Naive thymus-derived CD8-positive, alpha-beta T cell (primary cell): Measurements from ENCODE around the gene CCDC51. TPM values are rescaled to one million over a fixed set of nuclear protein-coding genes. Genes with fewer than 3 reads are reported as not detected.
A peak's percentile ranks its signal among the peaks of the same experiment; 100 is the strongest.

Experiments used
- ATAC-seq, 2 donors: fragments of 150-1000 bp; cut with Tn5 transposase in 1 of 2; sonication (Bioruptor Pico), chemical (Tn5 transposase) in 1 of 2; 1 replicate in 1 of 2; 2 replicates in 1 of 2; pipeline ENCODE4 v1.10.0; 2021; ENCODE audit warnings: mild to moderate bottlenecking in 2 of 2, moderate library complexity in 2 of 2
- POLR2A ChIA-PET: fragments of 350-600 bp; sonication (Branson Sonifier 250); formaldehyde crosslinking; loops from one replicate; lab custom pipeline; 2021; ENCODE audit warnings: antibody characterized with exemption; lab: Charles Lee
- DNase-seq, 10 donors: peaks; one replicate each; pipeline versions ENCODE4 v3.0.0 to v3.0.0-alpha.2; 2020 to 2022
- H3K27ac Mint-ChIP-seq, 10 donors: one replicate each; pipeline ENCODE4 v1.8.0; 2020 to 2022; ENCODE audit warnings: mild to moderate bottlenecking in 10 of 10, mixed read lengths in 10 of 10, moderate library complexity in 4 of 10, inconsistent platforms in 1 of 10
- H3K27me3 Mint-ChIP-seq, 5 donors: one replicate each; pipeline ENCODE4 v1.8.0; 2021 to 2022; ENCODE audit warnings: mixed read lengths in 5 of 5
- H3K36me3 Mint-ChIP-seq, 3 donors: one replicate each; pipeline ENCODE4 v1.8.0; 2020 to 2022; ENCODE audit warnings: mixed read lengths in 3 of 3, mild to moderate bottlenecking in 2 of 3, inconsistent platforms in 1 of 3
- H3K4me1 Mint-ChIP-seq, 4 donors: one replicate each; pipeline ENCODE4 v1.8.0; 2021 to 2022; ENCODE audit warnings: mixed read lengths in 4 of 4
- H3K4me3 Mint-ChIP-seq, 10 donors: one replicate each; pipeline ENCODE4 v1.8.0; 2020 to 2022; ENCODE audit warnings: mild to moderate bottlenecking in 10 of 10, mixed read lengths in 10 of 10, moderate library complexity in 6 of 10, inconsistent platforms in 1 of 10
- H3K9me3 Mint-ChIP-seq, 9 donors: one replicate each; pipeline ENCODE4 v1.8.0; 2020 to 2022; ENCODE audit warnings: mixed read lengths in 9 of 9, mild to moderate bottlenecking in 3 of 9, inconsistent platforms in 1 of 9, moderate library complexity in 1 of 9
- polyA plus RNA-seq, 3 donors: library from polyadenylated mRNA; unstranded; fragments of 300-500 nt; fragmentation: Illumina TruSeq; gene quantifications; one replicate each; pipeline ENCODE4 v1.2.3, GENCODE V29; 2021
- total RNA-seq, 8 experiments: library from RNA in 2 of 8; stranded (reverse) in 2 of 8; gene quantifications; one replicate each; pipeline ENCODE4 v1.2.3 and lab custom pipeline; 2021 to 2026

The CCDC51 gene
- total and polyA plus RNA-seq, 5 experiments from 2014 or later = 4.6 to 12.9 (median 8.6) TPM

DNA sequence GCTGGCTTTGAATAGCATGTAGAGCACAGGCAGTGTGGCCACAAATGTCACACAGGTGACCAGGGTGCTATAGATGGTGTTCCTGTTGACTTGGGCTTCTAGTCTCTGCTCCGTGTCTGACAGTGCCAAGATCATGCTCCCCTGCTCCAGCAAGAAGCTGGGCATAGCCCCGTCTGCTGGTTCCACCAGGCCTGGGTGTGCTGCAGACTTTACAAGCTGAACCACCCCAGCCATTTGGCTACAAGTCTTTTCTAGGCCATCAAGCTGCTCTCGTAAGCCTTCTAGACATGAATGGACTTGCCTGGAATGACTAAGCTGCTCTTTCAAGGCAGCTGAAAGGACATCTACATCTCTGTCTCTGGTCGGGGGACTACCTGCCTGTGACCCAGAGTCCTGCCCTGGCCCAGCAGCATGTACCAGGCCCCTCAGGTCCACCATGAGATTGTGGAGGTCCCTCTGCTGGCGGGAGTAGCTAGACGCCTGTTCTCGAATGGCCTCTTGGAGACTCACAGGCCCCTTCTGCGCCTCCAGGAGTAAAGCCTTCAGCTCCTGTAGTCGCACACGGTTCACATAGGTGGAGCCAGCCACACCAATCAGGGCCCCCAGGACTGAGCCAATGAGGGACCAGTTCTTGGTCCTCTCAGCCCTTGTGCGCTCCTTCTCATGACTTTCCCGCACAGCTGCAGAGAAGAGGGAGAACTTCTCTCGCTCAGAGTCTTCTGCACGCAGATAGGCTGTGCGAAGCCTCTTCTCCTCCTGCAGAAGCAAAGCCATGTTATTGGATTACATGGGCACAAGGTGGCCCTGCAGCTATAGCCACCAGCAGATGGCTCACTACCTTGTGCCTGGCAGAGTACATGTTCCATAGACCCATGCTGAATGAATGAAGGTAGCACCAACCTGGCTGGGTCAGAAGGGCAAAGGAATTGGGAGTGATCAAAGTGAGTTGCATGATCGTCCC, 7.2 kb downstream of the CCDC51 start:
- Mint-ChIP-seq H3K4me1 (peaks cover 6 to 22% (median 16%) of the 10 kb centered on the region in 4 donors), H3K36me3 (peaks cover 0 to 8% (median 1%) of the 10 kb centered on the region in 3 donors), H3K27me3 (peaks cover 0 to 2% (median 0%) of the 10 kb centered on the region in 5 donors), H3K4me3 (peak overlapping the region in 1 of 10 donors; percentile 50), H3K27ac (no peak overlapping the region), H3K9me3 (no peaks in the 10 kb centered on the region)
- no peak for ATAC-seq
- peak in 1 of 10 donors; percentile 41 for DNase-seq
- POLR2A ChIA-PET = no interaction called here

DNA sequence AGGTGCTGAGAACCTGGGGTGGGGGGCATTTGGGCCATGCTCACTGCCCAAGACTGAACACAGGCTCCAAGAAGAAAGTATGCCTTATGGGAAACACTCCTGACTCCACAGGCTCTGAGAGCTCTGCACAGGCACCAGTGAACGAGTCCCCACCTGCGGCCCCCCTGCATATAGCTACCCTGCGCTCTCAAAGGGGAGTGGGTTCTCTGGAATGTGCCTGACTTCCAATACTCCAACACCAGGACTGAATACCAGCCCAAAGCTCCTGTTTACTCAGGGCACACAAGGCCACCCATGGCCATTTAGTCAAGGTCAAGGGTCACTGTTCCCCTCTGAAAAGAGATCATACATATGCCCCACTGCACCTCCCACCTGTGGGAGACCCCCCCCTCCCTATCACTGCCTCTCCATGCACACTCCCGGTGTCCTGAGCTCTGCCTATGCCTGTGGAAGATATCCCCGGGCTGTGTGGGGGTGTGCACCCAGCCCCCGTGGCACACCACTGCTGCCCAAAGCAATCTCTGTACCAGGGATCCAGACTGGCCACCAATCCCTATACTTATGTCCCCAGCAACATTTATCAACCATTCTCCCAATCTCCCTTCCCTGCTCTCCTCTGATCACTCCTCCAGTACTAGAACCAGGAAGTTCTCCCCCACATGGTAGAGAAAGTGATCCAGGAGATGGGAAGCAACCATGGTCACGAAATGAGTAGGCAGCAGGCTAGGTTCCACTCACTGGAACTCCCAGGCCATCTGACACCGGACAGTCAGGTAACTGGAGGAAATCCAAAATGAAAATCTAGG, 8.5 kb downstream of the CCDC51 start:
- Mint-ChIP-seq H3K27ac (peak overlapping the region in 3 of 10 donors; percentile 35 to 62 (median 36)), H3K27me3 (peaks cover 0 to 2% (median 0%) of the 10 kb centered on the region in 5 donors), H3K36me3 (peaks cover 0 to 8% (median 1%) of the 10 kb centered on the region in 3 donors), H3K4me3 (peak overlapping the region; percentile 42 to 89 (median 84)), H3K4me1 (peaks cover 6 to 22% (median 15%) of the 10 kb centered on the region in 4 donors), H3K9me3 (no peaks in the 10 kb centered on the region)
- POLR2A ChIA-PET = interaction anchor here (0.9 to 2.7 kb wide), 2 partner anchors 8 to 12 kb away, joined by 5 to 13 read pairs; partner anchors contain the start of genes CCDC51 and TMA7
- DNase-seq (no peak), ATAC-seq (no peak)

DNA sequence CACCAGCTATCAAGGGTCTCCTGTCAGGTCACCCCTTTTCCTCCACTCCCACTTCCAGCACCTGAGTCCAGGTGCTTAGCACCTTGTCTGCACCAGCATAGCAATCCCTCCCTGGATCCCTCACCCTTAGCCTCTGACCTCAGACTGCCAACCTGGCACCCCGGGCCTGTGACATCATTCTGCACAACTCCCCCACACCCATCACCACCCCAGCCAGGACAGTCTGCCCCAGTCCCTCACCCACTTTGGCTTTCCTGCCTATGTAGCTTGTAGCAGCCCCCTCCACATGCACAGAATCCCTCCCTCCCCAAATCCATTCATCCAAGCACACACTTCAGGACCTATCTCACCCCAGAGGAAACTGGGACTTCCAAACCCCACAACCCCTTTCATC, 9.2 kb downstream of the CCDC51 start:
- peaks cover 6 to 22% (median 15%) of the 10 kb centered on the region in 4 donors for H3K4me1 Mint-ChIP-seq
- POLR2A ChIA-PET = interaction anchor here (0.5 to 2.7 kb wide), 4 partner anchors 9 to 124 kb away, joined by 3 to 13 read pairs (median 4); partner anchors contain the start of genes ATRIP, CCDC51 and TMA7
- H3K4me3 Mint-ChIP-seq = peak overlapping the region; percentile 72 to 89 (median 84)
- no peak for DNase-seq
- H3K9me3 Mint-ChIP-seq = no peaks in the 10 kb centered on the region
- peaks cover 0 to 2% (median 0%) of the 10 kb centered on the region in 5 donors for H3K27me3 Mint-ChIP-seq
- peaks cover 0 to 8% (median 1%) of the 10 kb centered on the region in 3 donors for H3K36me3 Mint-ChIP-seq
- peak overlapping the region in 3 of 10 donors; percentile 19 to 42 (median 35) for H3K27ac Mint-ChIP-seq
- ATAC-seq = no peak

DNA sequence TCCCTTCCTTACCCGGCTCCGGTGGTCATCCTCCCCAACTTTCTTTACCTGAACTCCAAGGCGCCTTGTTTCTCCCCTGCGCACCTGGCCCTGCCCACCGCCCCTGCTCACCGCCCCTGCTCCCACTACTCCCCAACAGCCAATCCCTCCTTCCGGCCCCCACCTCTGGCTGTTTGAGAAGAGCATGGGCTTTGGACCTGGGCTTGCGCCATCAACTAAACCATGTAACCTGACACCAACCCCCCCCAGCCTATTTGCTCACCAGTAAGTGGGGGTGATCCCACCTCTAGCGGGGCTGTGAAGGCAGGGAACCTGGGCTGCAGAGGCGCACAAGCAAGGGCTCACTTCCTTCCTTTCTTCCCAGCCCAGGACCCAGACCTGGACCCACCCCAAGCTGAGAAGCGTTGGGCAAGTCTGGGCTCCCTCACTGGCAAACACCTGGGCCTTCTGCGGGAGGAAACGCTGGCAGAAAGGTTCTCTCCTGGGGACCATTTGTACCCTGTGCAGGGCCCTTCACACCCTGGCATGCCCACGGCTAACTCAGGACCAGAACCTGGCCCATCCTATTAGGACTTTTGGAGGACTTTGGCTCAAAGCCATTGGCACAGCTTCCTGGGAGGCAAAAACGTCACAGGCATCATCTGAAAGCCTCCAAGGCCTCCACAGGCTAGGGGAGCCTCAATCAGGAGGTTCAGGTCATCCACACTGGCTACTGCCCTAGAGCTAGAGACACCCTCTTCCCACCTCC, 9.8 kb downstream of the CCDC51 start, which contains the start of gene PLXNB1:
PLXNB1 (minus strand) TSS at position 127 of the 748 bp plus-strand sequence. CDS start 5,475 bp downstream, outside the sequence.
- DNase-seq (peak in 3 of 10 donors; percentile 11 to 61 (median 17)), ATAC-seq (peak; percentile 23 to 31)
- POLR2A ChIA-PET = interaction anchor here (0.5 to 2.7 kb wide), 3 partner anchors 10 to 124 kb away, joined by 3 to 13 read pairs (median 3); partner anchors contain the start of genes ATRIP, CCDC51 and TMA7
- H3K36me3 Mint-ChIP-seq = peaks cover 0 to 8% (median 1%) of the 10 kb centered on the region in 3 donors
- peak within 1 kb of the TSS in 8 of 10 donors; percentile 19 to 88 (median 54) for H3K27ac Mint-ChIP-seq
- no peaks in the 10 kb centered on the region for H3K9me3 Mint-ChIP-seq
- H3K4me1 Mint-ChIP-seq = peaks cover 3 to 22% (median 14%) of the 10 kb centered on the region in 4 donors
- peak within 1 kb of the TSS; percentile 72 to 89 (median 84) for H3K4me3 Mint-ChIP-seq
- H3K27me3 Mint-ChIP-seq = peaks cover 0 to 2% (median 0%) of the 10 kb centered on the region in 5 donors

DNA sequence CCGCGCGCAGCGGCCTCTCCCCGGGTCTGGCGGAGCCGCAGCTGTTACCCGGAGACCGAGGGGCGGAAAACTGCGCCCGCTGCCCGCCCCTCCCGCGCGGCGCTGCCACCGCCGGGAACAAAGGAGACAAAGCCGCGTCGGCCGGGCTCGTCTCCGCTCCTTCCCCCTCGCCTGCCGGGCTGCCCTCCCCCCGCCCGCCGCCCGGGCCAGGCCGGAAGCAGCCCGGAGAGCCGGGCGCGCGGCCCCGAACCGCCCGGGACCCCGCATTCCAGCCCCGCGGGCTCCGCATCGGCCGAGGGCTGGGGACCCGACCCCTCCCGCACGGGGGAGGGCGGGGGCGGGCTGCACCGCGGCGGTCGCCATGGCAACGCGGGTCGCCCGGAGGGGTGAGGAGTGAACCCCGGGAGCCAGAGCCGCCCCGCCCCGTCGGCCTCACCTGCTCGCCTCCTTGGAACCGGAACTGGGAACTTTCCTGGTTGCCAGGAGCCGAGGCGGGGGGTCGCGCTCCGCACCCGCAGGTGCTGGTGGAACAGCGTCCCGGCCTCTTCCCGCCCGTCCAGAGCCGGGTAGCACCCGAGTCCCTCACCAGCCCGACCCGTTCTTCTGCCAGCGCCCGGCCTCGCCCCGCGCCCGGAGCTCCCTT, 10.5 kb downstream of the CCDC51 start:
- Mint-ChIP-seq H3K9me3 (no peaks in the 10 kb centered on the region), H3K36me3 (peaks cover 0 to 8% (median 1%) of the 10 kb centered on the region in 3 donors), H3K27ac (peak overlapping the region in 4 of 10 donors; percentile 19 to 88 (median 68)), H3K4me1 (peaks cover 3 to 17% (median 12%) of the 10 kb centered on the region in 4 donors), H3K4me3 (peak overlapping the region in 9 of 10 donors; percentile 77 to 89 (median 84)), H3K27me3 (peaks cover 0 to 2% (median 0%) of the 10 kb centered on the region in 5 donors)
- DNase-seq = peak; percentile 31 to 82 (median 60)
- POLR2A ChIA-PET = interaction anchor here (1.4 to 2.7 kb wide), 2 partner anchors 10 to 85 kb away, joined by 3 to 13 read pairs; partner anchors contain the start of genes CCDC51 and TMA7
- peak; percentile 73 to 80 for ATAC-seq

DNA sequence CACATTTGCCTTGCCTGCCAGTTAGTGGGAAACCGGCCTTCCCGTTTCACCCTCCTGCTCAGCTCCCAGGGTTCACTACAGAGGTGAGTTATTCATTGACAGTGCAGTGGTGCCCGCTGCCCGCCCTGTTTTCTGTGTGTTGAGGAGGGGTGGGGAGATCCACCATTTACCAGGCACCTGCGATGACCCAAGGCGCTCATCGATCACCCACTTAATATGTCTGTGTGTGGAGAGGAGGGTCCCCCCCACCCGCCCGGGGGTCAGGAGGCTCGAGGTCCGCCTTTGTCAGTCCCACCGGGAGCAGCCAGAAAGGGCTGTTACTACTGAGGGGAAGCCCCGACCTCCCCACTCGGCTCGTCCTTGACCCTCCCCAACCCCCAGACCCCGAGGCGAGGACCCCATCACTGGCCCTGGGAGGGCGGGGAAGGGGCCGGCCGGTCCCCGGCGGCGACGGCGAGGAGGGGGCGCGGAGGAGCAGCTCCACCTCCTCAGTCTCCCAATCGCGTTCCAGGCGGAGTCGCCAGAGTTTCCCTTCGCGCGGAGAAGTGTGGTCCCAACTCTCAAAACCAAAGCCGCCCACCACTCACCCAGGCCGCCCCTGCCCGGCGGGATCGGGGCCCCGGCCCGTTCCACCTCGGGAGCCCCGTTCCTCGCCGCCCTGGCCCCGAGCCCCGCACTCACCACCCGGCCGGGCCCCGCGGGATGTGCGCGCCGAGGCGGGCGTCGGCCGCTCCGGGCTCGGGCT, 11.2 kb downstream of the CCDC51 start:
- Mint-ChIP-seq H3K27me3 (peaks cover 0 to 2% (median 0%) of the 10 kb centered on the region in 5 donors), H3K9me3 (no peaks in the 10 kb centered on the region), H3K27ac (peak overlapping the region in 1 of 10 donors; percentile 61), H3K4me1 (peaks cover 3 to 13% (median 9%) of the 10 kb centered on the region in 4 donors), H3K4me3 (peak overlapping the region; percentile 47 to 88 (median 65)), H3K36me3 (peaks cover 0 to 2% (median 0%) of the 10 kb centered on the region in 3 donors)
- POLR2A ChIA-PET = interaction anchor here (1.4 kb wide), 1 partner anchor 86 kb away, joined by 3 read pairs; no protein-coding TSS in a partner anchor
- peak in 1 of 10 donors; percentile 55 for DNase-seq
- no peak for ATAC-seq

DNA sequence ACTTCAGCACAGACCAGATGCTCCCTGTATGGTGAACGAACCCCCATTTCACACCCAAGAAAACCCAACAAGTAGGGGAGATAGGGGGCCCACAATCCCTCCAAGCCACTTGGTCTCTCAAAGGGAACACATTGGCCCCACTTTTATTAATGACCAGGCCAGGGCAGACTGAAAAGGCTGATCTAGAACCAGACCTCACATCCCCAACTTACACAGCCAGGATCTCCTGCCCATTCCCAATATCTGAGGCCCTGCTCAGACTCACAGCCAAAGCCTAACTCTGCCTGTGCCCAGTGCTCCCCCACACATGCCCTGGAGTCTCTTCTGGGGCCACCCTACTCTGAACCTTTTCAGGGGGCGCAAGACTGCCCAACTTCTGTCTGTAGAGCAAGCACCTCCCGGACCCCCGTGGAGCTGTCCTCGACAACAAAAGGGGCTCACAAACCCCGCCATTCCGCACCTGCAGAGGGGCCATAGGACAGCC, 11.8 kb downstream of the CCDC51 start:
- POLR2A ChIA-PET = interaction anchor here (1.4 kb wide), 1 partner anchor 87 kb away, joined by 3 read pairs; no protein-coding TSS in a partner anchor
- peak overlapping the region in 4 of 10 donors; percentile 4 to 61 (median 48) for H3K27ac Mint-ChIP-seq

DNA sequence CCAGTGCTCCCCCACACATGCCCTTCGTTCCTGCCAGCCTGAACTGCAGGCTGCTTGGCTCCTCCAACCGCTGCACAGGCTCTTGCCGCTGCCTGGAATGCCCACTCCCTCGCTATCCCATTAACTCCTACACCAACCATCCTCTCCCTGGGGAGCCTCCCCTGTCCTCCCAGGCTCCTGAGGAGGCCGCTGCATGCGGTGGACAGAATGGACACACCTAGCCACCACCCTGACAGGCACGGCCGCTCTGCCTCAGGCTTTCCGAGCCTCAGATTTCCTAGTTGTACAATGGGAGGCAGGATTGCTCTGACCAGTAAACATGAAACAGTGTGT, 12.3 kb downstream of the CCDC51 start:
- ATAC-seq (no peak), DNase-seq (peak in 1 of 10 donors; percentile 28)
- peak overlapping the region in 3 of 10 donors; percentile 37 to 78 (median 61) for H3K27ac Mint-ChIP-seq
- H3K4me1 Mint-ChIP-seq = peaks cover 7 to 13% (median 9%) of the 10 kb centered on the region in 4 donors
- POLR2A ChIA-PET = no interaction called here
- H3K9me3 Mint-ChIP-seq = no peaks in the 10 kb centered on the region
- peak overlapping the region in 9 of 10 donors; percentile 12 to 77 (median 53) for H3K4me3 Mint-ChIP-seq
- no peaks in the 10 kb centered on the region for H3K36me3 Mint-ChIP-seq
- peaks cover 0 to 2% (median 0%) of the 10 kb centered on the region in 5 donors for H3K27me3 Mint-ChIP-seq

More for the DNA sequence above, 11.8 kb downstream of the CCDC51 start:
- H3K9me3 Mint-ChIP-seq = no peaks in the 10 kb centered on the region
- H3K4me3 Mint-ChIP-seq = peak overlapping the region; percentile 14 to 77 (median 58)
- DNase-seq (peak in 1 of 10 donors; percentile 55), ATAC-seq (no peak)
- peaks cover 0 to 2% (median 0%) of the 10 kb centered on the region in 5 donors for H3K27me3 Mint-ChIP-seq
- peaks cover 4 to 13% (median 9%) of the 10 kb centered on the region in 4 donors for H3K4me1 Mint-ChIP-seq
- H3K36me3 Mint-ChIP-seq = no peaks in the 10 kb centered on the region

DNA sequence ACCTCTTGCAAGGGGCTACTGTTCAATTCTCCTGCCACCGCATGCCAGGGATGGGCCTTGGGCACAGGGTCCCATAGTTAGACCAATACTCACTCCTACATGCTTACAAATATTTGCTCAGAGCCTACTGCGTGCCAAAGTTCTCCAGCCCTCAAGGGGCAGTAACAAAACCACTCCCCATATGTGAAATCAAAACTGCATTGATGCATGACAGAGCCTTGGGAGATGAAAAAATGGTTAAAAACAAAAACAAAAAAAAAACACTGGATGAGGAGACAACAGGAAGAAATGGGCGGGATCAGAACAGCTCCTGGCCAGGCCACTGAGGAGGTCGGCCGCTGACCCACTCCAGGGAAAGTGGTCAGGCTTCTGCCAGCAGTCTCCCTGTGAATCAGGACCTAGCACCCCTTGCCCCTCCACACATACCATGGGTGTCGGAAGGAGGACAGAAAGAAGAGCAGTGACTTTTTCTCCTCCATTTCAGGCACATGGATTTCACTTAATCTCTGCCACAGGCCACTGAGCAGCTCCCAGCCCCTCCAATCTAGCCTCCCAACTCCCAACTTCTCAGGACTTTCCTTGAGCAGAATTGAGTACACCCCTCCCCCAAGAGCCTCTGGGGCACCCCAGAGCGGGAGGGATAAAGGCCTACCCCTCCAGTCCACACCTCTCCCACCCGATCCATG, 12.8 kb downstream of the CCDC51 start:
- DNase-seq (no peak), ATAC-seq (no peak)
- no peaks in the 10 kb centered on the region for H3K9me3 Mint-ChIP-seq
- POLR2A ChIA-PET = no interaction called here
- peaks cover 0 to 2% (median 0%) of the 10 kb centered on the region in 5 donors for H3K27me3 Mint-ChIP-seq
- H3K27ac Mint-ChIP-seq = peak overlapping the region in 4 of 10 donors; percentile 1 to 78 (median 49)
- H3K36me3 Mint-ChIP-seq = no peaks in the 10 kb centered on the region
- H3K4me1 Mint-ChIP-seq = peaks cover 7 to 13% (median 9%) of the 10 kb centered on the region in 4 donors
- peak overlapping the region in 6 of 10 donors; percentile 12 to 60 (median 32) for H3K4me3 Mint-ChIP-seq
